GM18526 (cell line): ENCODE data around the gene MUTYH.

Experiments used
- POLR2A ChIP-seq: IDR thresholded peaks from 3 replicates; pipeline ENCODE4 v1.6.1; 2011; ENCODE audit not compliant: insufficient read length; ENCODE audit errors: extremely low read depth

The MUTYH gene

DNA sequence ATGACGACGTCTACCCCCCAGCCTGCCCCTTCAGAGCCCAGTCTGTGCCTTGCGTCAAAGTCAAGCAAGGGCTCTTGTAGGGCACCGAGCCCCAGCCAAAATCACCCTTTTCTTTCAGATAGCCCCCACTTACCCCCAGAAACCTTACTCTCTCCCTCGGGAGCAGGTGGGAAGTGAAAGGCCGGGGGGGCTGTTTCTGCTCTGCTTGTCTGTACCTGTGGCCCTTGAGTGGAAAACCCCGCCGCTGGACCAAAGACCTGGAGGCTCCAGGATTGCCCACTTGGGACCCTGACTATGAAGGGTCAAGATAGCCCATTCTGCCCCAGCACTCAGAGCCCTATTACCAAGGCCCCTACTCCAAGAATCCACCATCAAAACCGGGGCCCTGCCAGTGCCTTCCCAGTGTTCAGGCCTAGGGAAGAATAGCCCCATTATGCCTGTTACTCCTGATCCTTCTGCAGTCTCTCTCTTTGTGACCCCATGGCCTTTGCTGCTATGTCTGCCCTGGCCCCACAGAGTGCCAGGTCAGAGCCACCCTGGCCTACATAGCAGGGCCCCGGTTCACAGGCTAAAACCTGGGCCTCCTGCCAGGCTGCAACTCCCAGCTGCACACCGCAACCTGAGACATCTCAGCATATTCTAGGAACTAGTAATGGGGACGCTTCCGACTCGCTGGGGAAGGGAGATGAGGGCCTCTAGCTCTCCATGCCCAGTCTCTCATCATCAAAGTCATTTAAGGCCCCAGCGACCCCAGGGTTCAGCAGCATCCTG, 35.7 kb downstream of the MUTYH start:
- no peak for TF ChIP-seq POLR2A

DNA sequence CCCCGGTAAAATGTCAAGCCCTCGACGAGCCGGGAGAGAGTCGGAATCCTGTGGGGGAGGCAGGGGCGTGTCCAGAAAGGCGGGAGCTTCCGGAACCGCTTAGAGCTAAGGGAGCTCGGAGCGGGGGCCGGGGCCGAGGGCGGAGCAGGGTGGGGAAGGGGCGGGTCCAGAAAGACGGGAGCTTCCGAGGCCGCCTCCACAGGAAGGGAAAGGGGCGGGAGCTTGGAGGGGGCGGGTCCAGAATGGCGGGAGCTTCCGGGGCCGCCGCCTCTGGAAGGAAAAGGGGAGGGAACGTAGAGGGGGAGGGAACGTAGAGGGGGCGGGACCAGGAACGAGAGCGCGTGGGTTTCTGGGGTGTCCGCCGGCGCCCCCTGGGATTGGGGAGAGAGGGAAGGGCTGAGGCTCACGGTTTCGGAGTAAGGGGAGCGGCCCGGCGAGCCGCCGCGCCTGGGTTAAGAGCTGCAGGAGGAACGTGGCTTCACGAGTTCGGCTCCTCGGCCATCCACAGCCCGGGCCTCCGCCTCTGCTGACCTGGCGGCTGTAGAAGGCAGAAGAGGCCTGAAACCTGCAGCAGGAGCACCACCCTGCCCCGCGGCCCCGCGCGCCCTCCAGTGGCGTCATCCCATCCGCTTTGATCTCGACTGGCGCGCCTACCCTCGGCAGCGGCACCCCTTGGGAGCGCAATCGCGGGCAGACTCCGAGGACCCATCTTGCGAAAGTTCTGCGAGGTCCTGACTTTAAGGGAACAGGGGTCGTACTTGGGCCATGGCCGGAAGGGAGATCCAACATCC, 36.5 kb downstream of the MUTYH start:
- peak; percentile 72 for TF ChIP-seq POLR2A

DNA sequence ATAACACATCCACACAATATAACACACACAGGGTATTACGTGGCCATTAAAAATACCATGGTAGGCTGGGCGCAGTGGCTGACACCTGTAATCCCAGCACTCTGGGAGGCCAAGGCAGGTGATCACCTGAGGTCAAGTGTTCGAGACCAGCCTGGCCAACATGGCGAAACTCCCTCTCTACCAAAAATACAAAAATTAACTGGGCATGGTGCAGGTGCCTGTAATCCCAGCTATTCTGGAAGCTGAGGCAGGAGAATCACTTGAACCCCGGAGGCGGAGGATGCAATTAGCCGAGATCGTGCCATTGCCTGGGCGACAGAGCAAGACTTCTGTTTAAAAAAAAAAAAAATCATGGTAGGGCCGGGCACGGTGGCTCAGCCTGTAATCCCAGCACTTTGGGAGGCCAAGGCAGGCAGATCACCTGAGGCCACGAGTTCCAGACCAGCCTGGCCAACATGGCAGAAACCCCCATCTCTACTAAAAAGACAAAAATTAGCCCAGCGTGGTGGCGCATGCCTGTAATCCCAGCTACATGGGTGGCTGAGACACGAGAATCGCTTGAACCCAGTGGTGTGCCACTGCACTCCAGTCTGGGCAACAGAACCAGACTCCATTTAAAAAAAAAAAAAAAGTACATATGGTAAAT, 37.6 kb downstream of the MUTYH start:
- TF ChIP-seq POLR2A = no peak

DNA sequence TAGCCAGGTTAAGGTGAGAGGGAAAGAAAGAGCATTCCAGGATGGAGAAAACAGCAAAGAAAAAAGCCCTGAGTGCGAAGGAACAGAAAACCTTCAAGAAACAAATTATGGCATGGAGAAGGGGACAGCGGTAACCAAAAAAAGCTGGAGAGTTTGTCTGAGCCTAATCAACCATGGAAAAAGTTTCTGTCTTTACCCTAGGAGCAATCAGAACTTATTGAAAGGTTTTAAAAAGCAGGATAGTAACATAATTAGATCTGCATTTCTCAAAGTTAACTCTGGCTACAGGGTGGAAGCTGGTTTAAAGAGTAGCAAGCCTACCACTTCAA, 39.6 kb downstream of the MUTYH start:
- no peak for TF ChIP-seq POLR2A

DNA sequence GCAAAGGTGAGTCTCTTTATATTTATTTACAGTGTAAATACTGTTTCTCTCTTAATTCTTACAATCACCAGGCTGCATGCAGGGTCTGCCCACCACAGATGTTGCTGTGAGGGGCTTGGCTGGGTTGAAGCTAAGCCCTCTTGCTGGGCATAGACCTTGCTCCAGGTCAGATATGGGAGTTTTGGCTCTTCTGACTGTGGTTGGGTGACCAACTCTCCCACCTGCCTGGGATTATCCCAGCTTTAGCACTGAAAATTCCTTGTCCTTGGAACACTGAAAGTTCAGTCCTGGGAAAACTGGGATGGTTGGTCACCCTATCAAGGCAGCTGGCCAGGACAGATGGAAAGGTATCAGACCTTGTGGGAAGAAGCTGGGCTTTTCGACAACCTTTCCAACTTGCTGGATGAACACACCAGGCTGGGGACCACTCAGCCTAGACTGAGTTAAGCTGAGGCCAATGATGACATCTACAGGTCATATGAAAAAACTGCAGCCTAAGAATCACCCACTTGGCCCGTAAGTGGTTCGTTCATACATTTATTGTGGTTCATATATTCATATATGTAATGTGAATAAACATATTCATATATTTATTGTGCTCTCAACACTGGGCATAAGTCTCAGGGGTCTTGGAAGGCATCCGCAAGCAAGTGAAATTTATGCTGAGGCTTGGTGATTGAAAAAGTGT, 40.1 kb downstream of the MUTYH start:
- no peak for TF ChIP-seq POLR2A

DNA sequence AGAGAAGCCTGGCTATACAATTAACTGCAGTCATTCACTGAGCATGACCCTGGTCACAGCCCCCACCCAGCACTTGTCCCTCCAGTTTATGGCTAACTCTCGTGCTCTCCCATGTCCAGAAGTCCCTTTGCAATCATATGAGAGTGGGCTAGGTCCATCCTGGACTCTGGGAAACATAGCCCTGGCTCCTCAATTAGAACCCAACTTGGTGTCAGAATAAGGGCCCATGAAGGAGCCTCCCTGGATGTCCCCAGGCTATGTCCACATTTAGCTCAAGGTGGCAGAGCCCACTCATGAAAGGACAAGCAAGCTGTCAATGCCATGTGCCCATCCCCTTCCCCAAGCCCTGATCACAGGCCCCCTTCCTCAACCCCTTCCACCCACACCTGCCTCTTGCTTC, 40.9 kb downstream of the MUTYH start:
- TF ChIP-seq POLR2A = no peak

DNA sequence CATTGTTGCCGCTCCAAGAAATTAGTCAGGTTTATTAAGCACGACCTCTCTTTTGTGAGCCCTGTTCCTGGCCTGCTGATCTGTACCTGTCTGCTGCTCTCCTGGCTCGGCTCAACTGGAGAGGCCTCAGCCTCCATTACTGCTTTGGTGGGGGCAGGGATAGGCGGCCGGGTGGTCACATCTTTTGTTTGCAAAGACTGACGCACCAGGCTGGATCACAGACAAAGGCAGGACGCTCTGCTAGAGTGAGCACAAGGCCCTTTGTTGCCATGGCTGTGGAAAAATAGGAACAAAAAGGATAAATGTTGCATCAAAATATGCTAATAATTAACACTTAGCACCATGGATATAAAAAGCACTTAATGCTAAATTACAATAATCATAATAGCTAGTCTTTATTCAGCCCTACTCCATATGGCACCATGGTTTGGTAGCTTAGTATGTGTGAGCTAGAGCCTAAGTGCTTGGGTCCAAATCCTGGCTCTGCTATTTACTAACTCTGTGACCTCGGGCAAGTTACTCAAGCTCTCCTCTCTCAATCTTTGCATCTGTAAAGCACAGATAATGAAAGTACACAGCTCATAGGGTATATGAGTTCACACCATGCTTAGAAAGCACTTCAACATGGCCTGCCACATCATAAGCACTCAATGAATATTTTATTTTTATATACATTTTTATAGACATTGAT, 42.4 kb downstream of the MUTYH start:
- TF ChIP-seq POLR2A = no peak

DNA sequence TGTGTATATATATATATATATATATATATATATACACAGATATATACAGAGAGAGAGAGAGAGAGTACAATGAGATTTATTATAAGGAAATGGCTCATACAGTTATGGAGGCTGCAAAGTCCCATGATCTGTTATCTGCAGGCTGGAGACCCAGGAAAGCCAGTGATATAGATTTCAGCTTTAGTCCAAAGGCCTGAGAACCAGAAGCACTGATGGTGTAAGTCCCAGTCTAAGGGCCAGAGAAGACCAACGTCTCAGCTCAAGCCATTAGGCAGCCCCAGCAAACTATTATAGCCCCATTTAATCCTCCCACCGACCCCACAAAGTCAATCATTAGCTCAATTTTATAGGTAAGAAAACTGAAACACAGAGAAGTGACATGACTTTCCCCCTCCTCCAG, 48.5 kb downstream of the MUTYH start:
- TF ChIP-seq POLR2A = no peak

DNA sequence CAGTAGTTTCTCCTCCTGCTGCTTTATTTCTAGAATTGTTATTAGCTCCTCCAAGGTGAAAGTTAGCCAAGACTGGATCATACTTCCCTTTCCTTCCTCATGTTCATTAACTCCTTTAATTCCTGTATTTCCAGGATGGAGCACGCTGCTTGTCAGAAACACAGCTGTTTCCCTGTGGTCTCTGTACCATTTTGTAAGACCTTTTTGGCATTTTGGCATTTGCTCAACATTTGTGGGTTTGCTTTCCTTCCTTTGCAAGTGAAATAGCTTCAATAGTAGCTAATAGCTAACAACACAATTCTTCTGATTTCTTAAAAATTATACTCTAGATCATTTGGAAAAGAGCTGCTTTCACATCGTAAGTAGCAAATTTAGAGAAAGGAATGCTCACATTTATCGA, 57.9 kb downstream of the MUTYH start:
- TF ChIP-seq POLR2A = no peak
